Endothelial cell of umbilical vein (primary cell): Measurements from ENCODE around the gene PDE10A. TPM values are rescaled to one million over a fixed set of nuclear protein-coding genes. Genes with fewer than 3 reads are reported as not detected.

Source experiments
- BruUV-seq: library from RNA; stranded (reverse); fragments of 400-500 nt; replicated peaks from 2 replicates; lab custom pipeline; 2021; lab: Mats Ljungman, UMichigan
- CTCF ChIA-PET: fragments of 300-600, 350-600 bp; sonication (Branson Sonifier 250); formaldehyde crosslinking; loops from one replicate; lab custom pipeline; 2021; ENCODE audit warnings: antibody characterized with exemption, inconsistent platforms; lab: Charles Lee
- POLR2A ChIA-PET: fragments of 300-600, 350-600 bp; sonication (Branson Sonifier 250); formaldehyde crosslinking; loops from one replicate; lab custom pipeline; 2021; ENCODE audit warnings: antibody characterized with exemption, inconsistent platforms; lab: Charles Lee
- DNase-seq: peaks from one replicate; pipeline ENCODE4 v3.0.0-alpha.2; 2011; ENCODE audit warnings: low read depth, low spot score
- FAIRE-seq: peaks from 2 replicates; lab custom pipeline; 2011; peaks lifted over from hg19 to GRCh38; lab: Jason Lieb, UNC
- H2AFZ ChIP-seq: 2 replicates; pipeline ENCODE4 v1.6.0; 2012; ENCODE audit warnings: low read depth, low read length, control low read depth, inconsistent platforms
- H3K27ac ChIP-seq: 2 replicates; pipeline ENCODE4 v1.5.1; 2011; ENCODE audit warnings: low read depth, mild to moderate bottlenecking, control low read depth, low read length, moderate library complexity; ENCODE audit not compliant: insufficient read depth
- H3K27me3 ChIP-seq, 2 experiments: 2 replicates each; pipeline versions ENCODE4 v1.6.0 to v1.6.1; 2011; ENCODE audit warnings: low read length in 2 of 2, mixed read lengths in 1 of 2; ENCODE audit not compliant: control insufficient read depth in 2 of 2, insufficient read depth in 2 of 2
- H3K36me3 ChIP-seq, 2 experiments: 2 replicates in 1 of 2; 3 replicates in 1 of 2; pipeline ENCODE4 v1.5.1; 2011; ENCODE audit warnings: low read length in 2 of 2, mild to moderate bottlenecking in 1 of 2, moderate library complexity in 1 of 2; ENCODE audit not compliant: control insufficient read depth in 2 of 2, insufficient read depth in 2 of 2; ENCODE audit errors: extremely low read depth in 1 of 2
- H3K4me1 ChIP-seq: 3 replicates; pipeline ENCODE4 v1.5.1; 2011; ENCODE audit warnings: mild to moderate bottlenecking, low read length; ENCODE audit not compliant: control insufficient read depth, insufficient read depth; ENCODE audit errors: extremely low read depth
- H3K4me2 ChIP-seq: 2 replicates; pipeline ENCODE4 v1.6.1; 2011; ENCODE audit warnings: low read length, control low read depth, mixed read lengths; ENCODE audit not compliant: insufficient read depth
- H3K4me3 ChIP-seq, 3 experiments: fragments of 200-600 bp in 1 of 3; sonication (generic), shearing (Covaris generic) in 1 of 3; replicated peaks in 1 of 3; 2 replicates each; pipeline ENCODE4 v1.5.1; 2011 to 2016; ENCODE audit warnings: control low read depth in 3 of 3, low read length in 3 of 3, mild to moderate bottlenecking in 2 of 3, inconsistent platforms in 1 of 3, low read depth in 1 of 3, moderate library complexity in 1 of 3; ENCODE audit not compliant: insufficient read depth in 1 of 3
- H3K79me2 ChIP-seq: 2 replicates; pipeline ENCODE4 v1.6.0; 2012; ENCODE audit warnings: low read length, inconsistent platforms; ENCODE audit not compliant: control insufficient read depth, insufficient read depth
- H3K9ac ChIP-seq: replicated peaks from 2 replicates; pipeline ENCODE3; 2011; ENCODE audit warnings: low read length, control low read depth; ENCODE audit not compliant: insufficient read depth; ENCODE audit errors: extremely low read depth
- H3K9me1 ChIP-seq: replicated peaks from 3 replicates; pipeline ENCODE4 v1.6.0; 2011; ENCODE audit warnings: mild to moderate bottlenecking, low read length; ENCODE audit not compliant: control insufficient read depth, insufficient read depth; ENCODE audit errors: extremely low read depth
- H3K9me3 ChIP-seq: replicated peaks from 2 replicates; pipeline ENCODE4 v1.5.1; 2012; ENCODE audit warnings: low read length, inconsistent platforms; ENCODE audit not compliant: control insufficient read depth, insufficient read depth
- H4K20me1 ChIP-seq: replicated peaks from 2 replicates; pipeline ENCODE3; 2011; ENCODE audit warnings: mild to moderate bottlenecking, low read length; ENCODE audit not compliant: control insufficient read depth, insufficient read depth; ENCODE audit errors: extremely low read depth
- EZH2 ChIP-seq: IDR thresholded peaks from 2 replicates; pipeline ENCODE4 v1.6.1; 2012; ENCODE audit warnings: borderline replicate concordance, low read depth, mild to moderate bottlenecking, moderate library complexity, low read length, inconsistent platforms; ENCODE audit not compliant: severe bottlenecking
- FOS ChIP-seq: IDR thresholded peaks from 2 replicates; pipeline ENCODE4 v1.6.1; 2011; ENCODE audit warnings: mild to moderate bottlenecking, low read length, moderate library complexity, borderline replicate concordance; ENCODE audit not compliant: insufficient read depth
- GATA2 ChIP-seq: IDR thresholded peaks from 2 replicates; pipeline ENCODE4 v1.7.0; 2011; ENCODE audit warnings: low read depth, mild to moderate bottlenecking, moderate library complexity, mixed read lengths, low read length; ENCODE audit not compliant: insufficient read length, insufficient read depth
- JUN ChIP-seq: IDR thresholded peaks from 2 replicates; pipeline ENCODE4 v1.6.1; 2011; ENCODE audit warnings: borderline replicate concordance, low read depth; ENCODE audit not compliant: insufficient read length, insufficient read depth
- MYC ChIP-seq: IDR thresholded peaks from one replicate; pipeline ENCODE4 v1.6.1; 2011; ENCODE audit warnings: mild to moderate bottlenecking, low read depth, low read length
- POLR2A ChIP-seq: IDR thresholded peaks from 2 replicates; pipeline ENCODE4 v1.6.1; 2012; ENCODE audit warnings: low read depth, mild to moderate bottlenecking, control low read depth, low read length
- POLR2AphosphoS5 ChIP-seq: IDR thresholded peaks from 2 replicates; pipeline ENCODE4 v1.6.1; 2012; ENCODE audit warnings: low read depth, mild to moderate bottlenecking, control low read depth, low read length, moderate library complexity; ENCODE audit not compliant: insufficient read depth
- dilution Hi-C: fragments of 300-500 bp; cut with MboI; formaldehyde crosslinking; loops from one replicate; pipeline ENCODE4 v1.15.0; 2019; ENCODE audit warnings: low sequenced_read_pairs; ENCODE audit not compliant: extremely low pct_ligation_motif_present
- intact Hi-C: fragments of 100-400 bp; cut with micrococcal nuclease; formaldehyde crosslinking; loops from one replicate; pipeline ENCODE4 v1.10.0; 2022
- polyA plus RNA-seq, 4 experiments: library from polyadenylated mRNA; depleted of rRNA in 3 of 4; stranded (reverse) in 3 of 4; unstranded in 1 of 4; fragments of >200 nt; gene quantifications; 2 replicates each; pipeline versions ENCODE4 v1.2.1 to v1.2.3, GENCODE V29; 2011 to 2012; ENCODE audit warnings: missing spikeins in 1 of 4
- total RNA-seq: library from RNA; stranded (reverse); gene quantifications from 2 replicates; pipeline ENCODE4 v1.2.3, GENCODE V29; 2021
- TF ChIP-seq, protein P1 (sequence below), 2 donors: IDR thresholded peaks; 1 replicate in 1 of 2; 2 replicates in 1 of 2; pipeline ENCODE4 v1.5.1; 2011; ENCODE audit warnings: low read length in 2 of 2, mild to moderate bottlenecking in 2 of 2, moderate library complexity in 2 of 2, control low read depth in 1 of 2, inconsistent platforms in 1 of 2, low read depth in 1 of 2; ENCODE audit not compliant: insufficient read depth in 1 of 2; ENCODE audit errors: extremely low read depth in 1 of 2
- TF ChIP-seq, protein P2 (sequence below): IDR thresholded peaks from 2 replicates; pipeline ENCODE4 v1.6.1; 2011; ENCODE audit not compliant: insufficient read depth, insufficient read length

The PDE10A gene
- total and polyA plus RNA-seq, 2 donors (not counting 3 experiments of a cell fraction or from before 2014, with no cell fraction given) = 0.86 to 2.9 TPM

DNA sequence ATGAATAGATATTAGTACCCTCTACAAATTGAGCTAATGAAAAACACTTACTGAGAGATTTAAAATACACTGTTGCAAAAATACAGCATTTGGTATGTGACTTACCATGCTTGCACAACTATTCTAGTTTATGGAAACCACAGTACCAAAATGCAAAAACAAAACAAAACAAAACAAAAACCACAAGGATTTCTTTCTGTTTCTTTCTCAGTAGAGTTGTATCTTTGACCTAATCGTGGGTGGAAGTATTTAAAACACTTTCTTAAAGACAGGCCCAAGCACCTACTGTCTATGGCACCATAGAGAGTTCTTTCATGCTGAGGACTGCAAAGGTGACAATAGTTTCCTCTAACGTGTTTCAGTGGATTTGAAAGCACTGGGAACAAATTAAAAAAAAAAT lies 258.3 kb downstream of the PDE10A start:
- no peaks in the 10 kb centered on the region for H3K4me1 ChIP-seq
- ChIA-PET CTCF (interaction anchor here (1.2 to 2.3 kb wide), 2 partner anchors 35 to 325 kb away, joined by 4 to 5 read pairs; no protein-coding TSS in a partner anchor), POLR2A (interaction anchor here (0.8 kb wide), 1 partner anchor 14 kb away, joined by 5 read pairs; no protein-coding TSS in a partner anchor)
- H3K36me3 ChIP-seq = no peaks in the 10 kb centered on the region
- FAIRE-seq (no peak), DNase-seq (no peak)
- intact Hi-C loops = no loop called here
- no peaks in the 10 kb centered on the region for H4K20me1 ChIP-seq
- H3K27ac ChIP-seq = no peak overlapping the region
- no peaks in the 10 kb centered on the region for H3K9me3 ChIP-seq
- BruUV-seq = no TSS peak
- dilution Hi-C loops = no loop called here
- no peaks in the 10 kb centered on the region for H3K27me3 ChIP-seq
- no peaks in the 10 kb centered on the region for H3K9me1 ChIP-seq
- no peak overlapping the region for H2AFZ ChIP-seq
- no peak overlapping the region for H3K4me2 ChIP-seq
- TF ChIP-seq EZH2 = no peak
- no peak for TF ChIP-seq GATA2
- TF ChIP-seq POLR2AphosphoS5 = no peak
- no peak overlapping the region for H3K4me3 ChIP-seq
- H3K9ac ChIP-seq = no peak overlapping the region
- no peaks in the 10 kb centered on the region for H3K79me2 ChIP-seq

DNA sequence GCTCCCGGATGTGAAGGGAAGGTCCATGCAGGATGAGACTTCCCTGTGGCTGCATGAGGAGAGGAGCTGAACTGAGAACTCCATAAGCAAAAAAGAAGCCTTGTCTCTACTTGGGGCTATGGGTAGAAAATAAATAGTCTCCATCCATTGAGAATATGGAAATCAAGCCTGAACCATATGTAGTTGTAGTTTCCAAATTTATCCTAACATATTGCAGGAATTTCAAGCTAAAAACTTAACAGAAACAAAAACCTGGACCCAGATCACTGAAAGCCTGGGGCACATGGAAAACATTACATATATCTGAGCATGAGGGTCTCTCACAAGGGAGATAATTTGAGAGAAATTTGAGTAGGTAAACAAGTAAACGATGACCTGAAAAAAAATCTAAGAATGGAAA lies 258.7 kb downstream of the PDE10A start:
- ChIA-PET CTCF (interaction anchor here (1.2 to 2.3 kb wide), 2 partner anchors 36 to 326 kb away, joined by 4 to 5 read pairs; no protein-coding TSS in a partner anchor), POLR2A (interaction anchor here (0.8 kb wide), 1 partner anchor 14 kb away, joined by 5 read pairs; no protein-coding TSS in a partner anchor)
- Histone ChIP-seq H3K27ac (no peak overlapping the region), H3K79me2 (no peaks in the 10 kb centered on the region), H3K9ac (no peak overlapping the region), H3K4me2 (no peak overlapping the region), H3K9me3 (no peaks in the 10 kb centered on the region), H3K36me3 (no peaks in the 10 kb centered on the region), H3K27me3 (no peaks in the 10 kb centered on the region), H4K20me1 (no peaks in the 10 kb centered on the region), H2AFZ (no peak overlapping the region), H3K4me1 (no peaks in the 10 kb centered on the region), H3K4me3 (no peak overlapping the region), H3K9me1 (no peaks in the 10 kb centered on the region)
- no TSS peak for BruUV-seq
- DNase-seq (no peak), FAIRE-seq (no peak)
- dilution Hi-C loops (no loop called here), intact Hi-C loops (no loop called here)
- no peak for TF ChIP-seq EZH2
- TF ChIP-seq JUN = no peak
- TF ChIP-seq, protein P1, sequence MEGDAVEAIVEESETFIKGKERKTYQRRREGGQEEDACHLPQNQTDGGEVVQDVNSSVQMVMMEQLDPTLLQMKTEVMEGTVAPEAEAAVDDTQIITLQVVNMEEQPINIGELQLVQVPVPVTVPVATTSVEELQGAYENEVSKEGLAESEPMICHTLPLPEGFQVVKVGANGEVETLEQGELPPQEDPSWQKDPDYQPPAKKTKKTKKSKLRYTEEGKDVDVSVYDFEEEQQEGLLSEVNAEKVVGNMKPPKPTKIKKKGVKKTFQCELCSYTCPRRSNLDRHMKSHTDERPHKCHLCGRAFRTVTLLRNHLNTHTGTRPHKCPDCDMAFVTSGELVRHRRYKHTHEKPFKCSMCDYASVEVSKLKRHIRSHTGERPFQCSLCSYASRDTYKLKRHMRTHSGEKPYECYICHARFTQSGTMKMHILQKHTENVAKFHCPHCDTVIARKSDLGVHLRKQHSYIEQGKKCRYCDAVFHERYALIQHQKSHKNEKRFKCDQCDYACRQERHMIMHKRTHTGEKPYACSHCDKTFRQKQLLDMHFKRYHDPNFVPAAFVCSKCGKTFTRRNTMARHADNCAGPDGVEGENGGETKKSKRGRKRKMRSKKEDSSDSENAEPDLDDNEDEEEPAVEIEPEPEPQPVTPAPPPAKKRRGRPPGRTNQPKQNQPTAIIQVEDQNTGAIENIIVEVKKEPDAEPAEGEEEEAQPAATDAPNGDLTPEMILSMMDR (IDR thresholded peaks at IDR 0.05; ENCODE audit: extremely low read depth in 1 of 2, insufficient read depth in 1 of 2, low read depth in 1 of 2, low read length in 2 of 2) = no peak
- TF ChIP-seq, protein P2, sequence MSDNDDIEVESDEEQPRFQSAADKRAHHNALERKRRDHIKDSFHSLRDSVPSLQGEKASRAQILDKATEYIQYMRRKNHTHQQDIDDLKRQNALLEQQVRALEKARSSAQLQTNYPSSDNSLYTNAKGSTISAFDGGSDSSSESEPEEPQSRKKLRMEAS = no peak
- no peak for TF ChIP-seq POLR2AphosphoS5
- no peak for TF ChIP-seq FOS
- no peak for TF ChIP-seq GATA2
- no peak for TF ChIP-seq POLR2A
- TF ChIP-seq MYC = no peak
